HepG2 (cell line): ENCODE measurements around the gene ATPAF2. TPM values are rescaled to one million over a fixed set of nuclear protein-coding genes. Genes with fewer than 3 reads are reported as not detected.

Source experiments
- ELF3 ChIP-seq: IDR thresholded peaks from 2 replicates; pipeline ENCODE4 v1.6.1; 2016; ENCODE audit warnings: missing genetic modification reagents, missing compliant biosample characterization
- ELK4 ChIP-seq: sonication (generic); formaldehyde crosslinking; IDR thresholded peaks from 2 replicates; pipeline ENCODE4 v1.9.0; 2021; ENCODE audit warnings: missing genetic modification reagents, borderline replicate concordance
- ETV5 ChIP-seq: IDR thresholded peaks from 2 replicates; pipeline ENCODE4 v1.6.1; 2018; ENCODE audit warnings: missing biosample characterization, missing genetic modification reagents, inconsistent platforms, borderline replicate concordance
- FOXA3 ChIP-seq: IDR thresholded peaks from 2 replicates; pipeline ENCODE4 v1.6.1; 2016; ENCODE audit warnings: missing genetic modification reagents, missing compliant biosample characterization
- FOXJ3 ChIP-seq: sonication (generic); formaldehyde crosslinking; IDR thresholded peaks from 2 replicates; pipeline ENCODE4 v1.4.0; 2020; ENCODE audit warnings: missing genetic modification reagents, mild to moderate bottlenecking, borderline replicate concordance
- GFI1 ChIP-seq: sonication (generic); formaldehyde crosslinking; IDR thresholded peaks from 2 replicates; pipeline ENCODE4 v1.5.0; 2020; ENCODE audit warnings: missing genetic modification reagents, mild to moderate bottlenecking, borderline replicate concordance
- HDAC2 ChIP-seq: sonication (generic); formaldehyde crosslinking; IDR thresholded peaks from 2 replicates; pipeline ENCODE4 v1.4.0; 2020; ENCODE audit warnings: missing genetic modification reagents
- IKZF5 ChIP-seq: IDR thresholded peaks from 2 replicates; pipeline ENCODE4 v1.6.1; 2018; ENCODE audit warnings: missing genetic modification reagents, mild to moderate bottlenecking, missing compliant biosample characterization
- MEIS1 ChIP-seq: sonication (generic); formaldehyde crosslinking; IDR thresholded peaks from 2 replicates; pipeline ENCODE4 v1.9.0; 2021; ENCODE audit warnings: mild to moderate bottlenecking, missing genetic modification reagents, moderate library complexity, borderline replicate concordance
- RXRB ChIP-seq: IDR thresholded peaks from 2 replicates; pipeline ENCODE4 v1.6.1; 2016; ENCODE audit warnings: borderline replicate concordance, missing genetic modification reagents, missing compliant biosample characterization
- SOX13 ChIP-seq, 3 experiments: fragments of 450-650 bp in 1 of 3; sonication (generic) in 1 of 3; formaldehyde crosslinking in 1 of 3; IDR thresholded peaks in 2 of 3; conservative IDR thresholded peaks in 1 of 3; 2 replicates each; pipeline versions ENCODE4 v1.5.0 to v1.6.1; 2016 to 2020; ENCODE audit warnings: antibody characterized with exemption in 1 of 3, mild to moderate bottlenecking in 1 of 3, missing compliant biosample characterization in 1 of 3, missing genetic modification reagents in 1 of 3, moderate library complexity in 1 of 3
- ZBTB43 ChIP-seq: sonication (generic); formaldehyde crosslinking; conservative IDR thresholded peaks from 2 replicates; pipeline ENCODE4 v1.4.0; 2020; ENCODE audit warnings: missing genetic modification reagents
- ZNF362 ChIP-seq: sonication (generic); formaldehyde crosslinking; IDR thresholded peaks from 2 replicates; pipeline ENCODE4 v1.4.0; 2020; ENCODE audit warnings: missing genetic modification reagents, mild to moderate bottlenecking, borderline replicate concordance
- ZNF446 ChIP-seq: sonication (generic); formaldehyde crosslinking; IDR thresholded peaks from 2 replicates; pipeline ENCODE4 v1.5.0; 2020; ENCODE audit warnings: mild to moderate bottlenecking, missing genetic modification reagents
- ZNF598 ChIP-seq: sonication (generic); formaldehyde crosslinking; IDR thresholded peaks from 2 replicates; pipeline ENCODE4 v1.5.1; 2020; ENCODE audit warnings: mild to moderate bottlenecking, missing genetic modification reagents, borderline replicate concordance
- polyA plus RNA-seq, 8 experiments: library from polyadenylated mRNA; depleted of rRNA in 3 of 8; stranded (reverse) in 7 of 8; unstranded in 1 of 8; fragments of >200 nt; fragmentation: Illumina TruSeq in 4 of 8; extraction: Trizol in 4 of 8; gene quantifications; 2 replicates each; pipeline versions ENCODE4 v1.2.1 to v1.2.3, GENCODE V29; 2011 to 2016; ENCODE audit warnings: low read depth in 4 of 8, missing spikeins in 1 of 8, mixed read lengths in 1 of 8; ENCODE audit not compliant: insufficient read depth in 1 of 8
- total RNA-seq, 5 experiments: library from RNA; depleted of rRNA; stranded (reverse); fragments of >200 nt; fragmentation: Illumina TruSeq; extraction: Trizol; gene quantifications; 2 replicates each; pipeline ENCODE4 v1.2.3, GENCODE V29; 2016; ENCODE audit warnings: low read depth in 1 of 5
- TF ChIP-seq, protein P1 (sequence below): sonication (generic); formaldehyde crosslinking; IDR thresholded peaks from 2 replicates; pipeline ENCODE4 v1.4.0; 2020; ENCODE audit warnings: mild to moderate bottlenecking, missing genetic modification reagents, borderline replicate concordance

The ATPAF2 gene
- total and polyA plus RNA-seq, 2 of the 13 experiments (the other 11 are each of a cell fraction or from before 2014, with no cell fraction given): 15.0 to 16.5 TPM

- TF ChIP-seq SOX13 (IDR thresholded peaks at IDR 0.05): peak; percentile 72; the same call in 1 of the 2 replicates
- TF ChIP-seq SOX13 (CRISPR knock-in tag; conservative IDR thresholded peaks at IDR 0.05 in 1 of 2, IDR thresholded peaks at IDR 0.05 in 1 of 2): peak in 1 of 2 experiments; percentile 96; a peak in 2 of 4 replicates
- TF ChIP-seq ELK4: no peak
- peak; percentile 79 for TF ChIP-seq HDAC2 (CRISPR knock-in tag)
- TF ChIP-seq, protein P1, sequence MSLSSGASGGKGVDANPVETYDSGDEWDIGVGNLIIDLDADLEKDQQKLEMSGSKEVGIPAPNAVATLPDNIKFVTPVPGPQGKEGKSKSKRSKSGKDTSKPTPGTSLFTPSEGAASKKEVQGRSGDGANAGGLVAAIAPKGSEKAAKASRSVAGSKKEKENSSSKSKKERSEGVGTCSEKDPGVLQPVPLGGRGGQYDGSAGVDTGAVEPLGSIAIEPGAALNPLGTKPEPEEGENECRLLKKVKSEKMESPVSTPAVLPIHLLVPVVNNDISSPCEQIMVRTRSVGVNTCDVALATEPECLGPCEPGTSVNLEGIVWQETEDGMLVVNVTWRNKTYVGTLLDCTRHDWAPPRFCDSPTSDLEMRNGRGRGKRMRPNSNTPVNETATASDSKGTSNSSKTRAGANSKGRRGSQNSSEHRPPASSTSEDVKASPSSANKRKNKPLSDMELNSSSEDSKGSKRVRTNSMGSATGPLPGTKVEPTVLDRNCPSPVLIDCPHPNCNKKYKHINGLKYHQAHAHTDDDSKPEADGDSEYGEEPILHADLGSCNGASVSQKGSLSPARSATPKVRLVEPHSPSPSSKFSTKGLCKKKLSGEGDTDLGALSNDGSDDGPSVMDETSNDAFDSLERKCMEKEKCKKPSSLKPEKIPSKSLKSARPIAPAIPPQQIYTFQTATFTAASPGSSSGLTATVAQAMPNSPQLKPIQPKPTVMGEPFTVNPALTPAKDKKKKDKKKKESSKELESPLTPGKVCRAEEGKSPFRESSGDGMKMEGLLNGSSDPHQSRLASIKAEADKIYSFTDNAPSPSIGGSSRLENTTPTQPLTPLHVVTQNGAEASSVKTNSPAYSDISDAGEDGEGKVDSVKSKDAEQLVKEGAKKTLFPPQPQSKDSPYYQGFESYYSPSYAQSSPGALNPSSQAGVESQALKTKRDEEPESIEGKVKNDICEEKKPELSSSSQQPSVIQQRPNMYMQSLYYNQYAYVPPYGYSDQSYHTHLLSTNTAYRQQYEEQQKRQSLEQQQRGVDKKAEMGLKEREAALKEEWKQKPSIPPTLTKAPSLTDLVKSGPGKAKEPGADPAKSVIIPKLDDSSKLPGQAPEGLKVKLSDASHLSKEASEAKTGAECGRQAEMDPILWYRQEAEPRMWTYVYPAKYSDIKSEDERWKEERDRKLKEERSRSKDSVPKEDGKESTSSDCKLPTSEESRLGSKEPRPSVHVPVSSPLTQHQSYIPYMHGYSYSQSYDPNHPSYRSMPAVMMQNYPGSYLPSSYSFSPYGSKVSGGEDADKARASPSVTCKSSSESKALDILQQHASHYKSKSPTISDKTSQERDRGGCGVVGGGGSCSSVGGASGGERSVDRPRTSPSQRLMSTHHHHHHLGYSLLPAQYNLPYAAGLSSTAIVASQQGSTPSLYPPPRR (CRISPR knock-in tag): 0 out of 2 replicates have a peak, but pooled peaks have one; percentile 33
- peak; percentile 65; the same call in 1 of the 2 replicates for TF ChIP-seq MEIS1
- peak; percentile 55; the same call in 1 of the 2 replicates for TF ChIP-seq ELF3 (CRISPR knock-in tag)
- TF ChIP-seq ZNF446 (CRISPR knock-in tag): no peak
- 0 out of 2 replicates have a peak, but pooled peaks have one; percentile 49 for TF ChIP-seq IKZF5
- TF ChIP-seq GFI1 (CRISPR knock-in tag): peak; percentile 49
- TF ChIP-seq FOXA3 (CRISPR knock-in tag): peak; percentile 49; the same call in 1 of the 2 replicates
- peak; percentile 84 for TF ChIP-seq ZNF362 (CRISPR knock-in tag)
- TF ChIP-seq ZBTB43: peak; percentile 64; the same call in 1 of the 2 replicates
- 0 out of 2 replicates have a peak, but pooled peaks have one; percentile 56 for TF ChIP-seq ZNF598
- TF ChIP-seq RXRB (CRISPR knock-in tag): 0 out of 2 replicates have a peak, but pooled peaks have one; percentile 16
- TF ChIP-seq FOXJ3 (CRISPR knock-in tag): peak; percentile 78; the same call in 1 of the 2 replicates
- peak; percentile 77 for TF ChIP-seq ETV5 (CRISPR knock-in tag)
Measured at GRCh38 chr17:18017958-18018357, 21.0 kb downstream of the ATPAF2 start (continued).
